Hypothalamus (tissue), 51 donors: ENCODE measurements around the gene RBFOX2.

Experiments used
- DNase-seq, 51 donors: peaks; one replicate each; lab custom pipeline; 2025; lab: John Stamatoyannopoulos, UW

RBFOX2 gene

DNA sequence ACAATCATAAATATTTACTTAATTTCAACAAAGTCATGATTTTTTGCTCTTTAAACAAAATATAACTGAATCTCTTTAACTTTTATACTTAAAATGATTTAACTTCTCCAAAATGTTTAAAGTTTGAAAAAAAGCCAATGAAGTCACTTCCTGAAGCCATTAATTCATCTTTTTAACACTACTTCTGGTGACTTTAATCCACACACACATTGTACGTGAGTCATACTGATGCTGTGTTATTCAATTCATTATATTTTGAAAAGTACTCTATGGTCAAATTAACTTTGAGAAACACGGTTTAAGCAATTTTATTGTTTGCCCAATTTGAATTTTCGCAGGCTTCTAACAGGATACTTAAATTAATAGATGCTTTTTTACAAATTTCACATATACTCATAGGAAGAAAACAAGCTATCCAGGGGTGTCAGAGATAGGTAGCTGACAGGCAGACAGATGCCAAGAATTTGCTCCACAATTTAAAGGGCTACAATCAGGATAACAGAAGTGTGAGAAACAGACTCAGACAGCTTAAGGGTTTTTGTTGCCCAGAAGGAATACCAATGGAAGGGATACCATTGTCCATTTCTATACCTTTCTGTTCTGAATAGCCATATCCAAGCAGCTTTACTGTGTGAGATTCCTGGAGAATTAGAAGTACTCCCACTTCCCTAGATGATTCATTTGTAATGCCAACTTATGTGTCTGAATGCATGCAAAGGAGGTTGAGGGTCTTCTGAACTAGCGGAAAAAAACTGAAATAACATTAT lies 118.4 kb downstream of the RBFOX2 start:
- DNase-seq: no peak

DNA sequence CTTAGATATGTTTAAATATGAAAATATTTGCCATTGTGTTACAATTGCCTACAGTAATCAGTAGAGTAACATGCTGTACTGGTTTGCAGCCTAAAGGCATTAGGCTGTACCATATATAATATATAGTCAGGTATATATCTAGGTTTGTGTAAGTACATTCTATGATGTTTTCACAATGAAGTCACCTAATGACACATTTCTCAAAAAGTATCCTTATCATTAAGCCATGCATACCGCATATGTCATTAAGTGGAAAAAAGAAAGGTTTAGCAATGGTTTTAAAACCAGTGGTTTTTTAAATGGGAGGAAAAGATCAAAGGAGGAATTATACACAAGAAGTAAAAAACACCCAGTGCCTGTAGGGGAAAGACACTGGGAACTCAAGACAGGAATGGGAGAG lies 122.7 kb downstream of the RBFOX2 start:
- no peak for DNase-seq

DNA sequence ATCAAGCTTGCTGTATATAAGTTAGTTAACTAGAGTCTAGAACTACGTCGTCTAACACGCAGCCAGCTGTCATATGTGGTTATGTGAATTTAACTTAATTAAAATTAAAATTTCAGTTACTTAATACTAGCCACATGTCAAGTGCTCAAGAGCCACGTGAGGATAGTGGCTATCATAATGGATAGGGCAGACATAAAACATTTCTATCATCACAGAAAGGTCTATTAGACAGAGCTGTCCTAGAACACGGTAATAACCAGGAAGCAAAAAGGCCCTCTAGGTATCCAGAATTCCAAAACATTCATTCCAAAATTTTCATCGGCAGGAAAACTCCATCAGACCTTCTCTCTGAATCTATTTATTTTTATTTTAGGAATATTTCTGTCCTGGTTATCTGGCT lies 123.9 kb downstream of the RBFOX2 start:
- no peak for DNase-seq

DNA sequence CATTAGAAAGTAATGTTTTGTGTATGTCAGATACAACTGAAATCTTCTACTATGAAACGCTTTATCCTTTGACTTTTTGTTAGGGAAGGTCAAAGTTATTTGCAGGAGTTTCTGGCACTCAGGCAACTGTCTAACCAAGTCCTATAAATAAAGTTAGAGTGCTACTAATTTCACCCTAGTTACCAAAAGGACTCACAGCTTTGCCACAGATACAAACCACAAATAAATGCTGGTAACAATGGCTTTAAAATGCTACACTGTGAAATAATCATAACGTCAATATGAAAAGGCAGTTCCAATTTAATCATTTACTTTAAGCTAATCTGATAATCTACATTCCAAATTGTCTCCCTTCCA lies 124.3 kb downstream of the RBFOX2 start:
- no peak for DNase-seq

DNA sequence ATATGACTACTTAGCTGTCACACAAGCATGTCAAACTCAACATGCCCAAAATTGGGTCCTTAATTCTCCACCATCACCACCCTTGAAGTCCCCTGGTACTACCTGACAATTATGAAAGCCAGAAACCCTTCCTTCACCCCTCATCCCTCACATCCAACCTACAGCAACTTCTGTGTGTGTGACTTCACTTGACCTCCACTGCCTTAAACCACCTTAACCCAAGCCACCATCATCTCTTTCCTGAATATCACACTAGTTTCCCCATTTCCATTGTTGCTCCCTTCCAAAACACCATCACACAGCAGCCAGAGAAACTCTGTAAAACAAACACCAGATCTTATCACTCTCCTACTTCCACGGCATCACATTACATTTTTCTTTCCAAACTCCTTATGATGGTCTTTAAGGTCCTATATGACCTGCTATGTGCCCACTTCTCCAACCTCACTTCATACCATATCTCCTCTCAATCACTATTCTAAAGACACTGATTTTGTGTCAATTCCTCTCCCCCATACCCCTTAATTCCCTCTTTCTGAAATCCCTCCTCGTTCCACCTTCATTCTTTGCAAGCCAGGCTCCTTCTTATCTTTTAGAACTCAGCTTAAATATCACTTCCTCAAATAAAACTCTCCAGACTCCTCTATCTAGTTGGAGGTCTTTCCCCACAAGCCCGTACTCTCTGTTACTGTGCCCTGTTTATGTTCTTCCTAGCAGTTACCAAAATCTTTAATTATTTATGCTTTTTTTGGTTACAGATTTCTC lies 124.9 kb downstream of the RBFOX2 start:
- no peak for DNase-seq

DNA sequence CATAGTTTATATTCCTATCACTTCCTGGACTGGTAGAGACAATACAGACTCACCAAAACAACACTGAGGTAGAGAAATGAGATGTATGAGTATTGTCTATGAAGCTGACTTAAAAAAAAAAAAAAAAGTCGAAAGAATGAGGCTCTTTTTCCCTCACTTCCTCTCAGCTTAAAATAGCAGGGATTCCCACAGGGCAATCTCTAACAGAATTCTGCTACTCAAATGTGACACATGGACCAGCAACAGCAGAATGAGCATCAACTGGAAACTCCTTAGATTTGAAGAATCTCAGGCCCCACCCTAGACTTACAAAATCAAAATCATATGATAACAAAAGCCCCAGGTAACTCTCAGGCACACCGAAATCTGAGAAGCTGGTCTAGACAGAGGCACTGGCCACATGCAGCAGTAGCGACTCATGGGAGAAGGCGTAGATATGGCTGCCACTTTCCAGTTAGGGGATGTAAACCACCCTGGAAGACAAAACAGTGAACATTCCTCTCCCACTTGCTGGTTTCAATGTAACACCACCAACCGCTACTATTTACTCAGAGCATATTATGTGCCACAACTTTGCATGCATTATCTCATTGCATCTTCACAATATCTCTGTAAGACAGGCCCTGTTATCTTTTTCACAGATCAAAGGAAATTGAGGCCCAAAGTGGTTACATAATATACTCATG lies 128.0 kb downstream of the RBFOX2 start:
- DNase-seq: no peak

DNA sequence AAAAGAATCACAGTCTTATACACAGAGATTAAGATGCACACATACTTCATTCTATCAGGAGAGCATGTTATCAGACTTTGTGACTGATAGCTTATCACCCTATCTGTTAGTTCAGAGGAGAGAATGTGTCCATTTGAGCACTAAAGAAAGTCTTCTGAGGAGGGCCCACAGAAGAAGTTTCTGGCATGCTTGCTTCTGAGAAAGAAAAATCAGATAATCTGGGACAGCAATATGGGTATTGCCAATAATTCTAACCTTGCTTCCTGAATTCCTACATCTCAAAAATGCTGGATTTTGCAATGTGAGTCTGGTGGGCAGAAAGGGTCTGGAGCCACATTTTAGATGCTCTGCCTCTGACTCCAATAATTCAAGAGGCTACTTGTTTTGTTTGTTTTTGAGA lies 128.9 kb downstream of the RBFOX2 start:
- no peak for DNase-seq

DNA sequence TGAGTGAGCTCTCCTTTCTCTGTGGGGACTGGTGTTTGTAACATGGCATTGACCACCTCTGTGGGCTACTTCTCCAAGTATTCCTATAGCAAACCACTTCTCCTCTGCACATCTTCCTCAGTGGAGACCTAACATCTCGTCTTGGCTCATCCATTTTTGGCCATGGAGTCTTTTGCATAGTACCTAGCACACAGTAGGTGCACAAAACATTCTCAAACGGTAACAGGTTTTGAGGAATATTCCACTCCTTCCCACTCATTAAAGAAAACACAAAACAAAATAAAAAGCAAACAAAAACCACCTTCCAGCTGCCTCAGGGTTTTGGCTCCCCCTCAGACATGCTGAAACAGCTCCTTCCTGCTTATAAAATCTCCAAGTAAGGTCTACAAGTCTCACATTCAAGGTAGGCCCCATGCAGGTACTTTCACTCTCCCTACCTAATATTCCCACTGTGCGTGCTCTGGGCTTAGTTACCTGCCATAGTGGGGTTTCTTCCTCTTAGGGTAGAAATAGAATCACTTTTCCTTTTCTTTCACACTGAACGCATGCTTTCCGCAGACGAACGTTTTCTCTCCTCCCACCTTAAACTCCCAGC lies 132.4 kb downstream of the RBFOX2 start:
- DNase-seq: no peak

DNA sequence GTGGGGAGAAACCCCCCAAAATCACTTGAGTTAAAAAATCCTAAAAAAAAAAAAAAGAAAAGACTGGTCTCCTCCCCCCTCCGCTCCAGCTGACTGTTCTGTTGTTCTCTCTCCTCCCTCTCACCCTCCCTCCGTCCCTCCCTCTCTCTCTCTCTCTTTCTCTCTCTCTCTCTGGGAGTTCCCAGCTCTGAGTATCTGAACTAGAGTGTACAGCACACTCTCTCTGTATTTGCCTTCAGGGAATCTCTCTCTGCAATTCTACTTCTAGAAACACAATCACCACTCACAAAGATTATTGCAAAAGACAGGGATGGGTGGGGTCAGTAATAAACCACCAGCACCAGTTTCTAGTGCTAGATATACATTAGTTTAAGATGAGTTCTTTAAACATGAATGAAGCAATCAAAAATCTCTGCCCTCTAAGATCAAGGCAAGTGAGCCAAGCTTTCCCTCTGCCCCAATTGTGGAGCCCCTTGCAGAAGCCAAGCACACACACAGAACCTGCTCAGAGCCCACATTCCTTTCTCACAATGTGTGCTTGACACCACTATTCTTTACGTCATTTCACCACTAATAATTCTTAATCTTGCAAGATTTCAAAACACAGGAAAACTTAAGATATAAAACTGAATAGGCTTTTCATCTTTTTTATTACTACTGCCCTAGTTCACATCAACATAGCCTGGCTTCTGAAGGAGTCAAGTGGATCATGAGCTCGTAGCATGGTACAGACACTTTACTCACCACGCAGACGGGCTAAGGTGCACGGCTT lies 133.5 kb downstream of the RBFOX2 start:
- DNase-seq: peak in 11 of 51 donors; percentile 9 to 45 (median 21)

DNA sequence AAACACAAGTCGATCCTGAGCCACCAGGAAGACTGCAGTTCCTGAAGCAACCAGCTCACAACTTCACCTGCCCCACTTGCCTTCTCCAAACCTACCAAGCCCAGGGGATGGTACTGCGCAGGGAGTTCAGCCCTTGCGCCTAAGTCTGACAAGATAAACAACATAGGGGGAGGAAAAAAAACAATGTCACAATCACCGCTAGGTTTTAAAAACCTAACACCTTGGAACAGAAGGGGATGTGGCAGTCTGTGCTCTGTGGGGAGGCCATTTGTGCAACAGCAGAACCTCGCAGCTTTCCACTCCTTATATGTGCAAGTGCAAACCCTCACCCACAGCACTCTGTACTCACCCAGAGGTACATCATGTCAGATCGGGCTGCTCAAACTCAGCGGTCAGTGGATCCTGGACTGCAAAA lies 134.2 kb downstream of the RBFOX2 start:
- no peak for DNase-seq

DNA sequence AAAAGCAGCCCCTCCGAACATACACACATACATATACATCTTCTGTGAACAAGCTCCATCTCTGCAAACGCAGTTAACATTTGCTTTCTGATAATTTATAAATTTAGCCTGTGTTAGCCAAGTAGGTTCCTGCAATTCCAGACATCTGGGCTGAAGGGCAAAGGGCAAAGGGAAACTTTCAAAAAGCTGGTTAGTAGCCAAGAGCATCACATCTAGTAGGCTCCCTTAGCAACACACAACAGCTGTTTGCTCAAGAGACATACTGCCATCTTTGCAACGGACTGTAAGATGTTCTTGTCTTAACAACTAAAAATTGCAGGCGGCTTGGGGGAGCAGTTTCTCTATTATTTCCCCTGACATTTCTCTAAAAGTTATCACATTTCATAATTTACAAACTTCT lies 134.9 kb downstream of the RBFOX2 start:
- no peak for DNase-seq

DNA sequence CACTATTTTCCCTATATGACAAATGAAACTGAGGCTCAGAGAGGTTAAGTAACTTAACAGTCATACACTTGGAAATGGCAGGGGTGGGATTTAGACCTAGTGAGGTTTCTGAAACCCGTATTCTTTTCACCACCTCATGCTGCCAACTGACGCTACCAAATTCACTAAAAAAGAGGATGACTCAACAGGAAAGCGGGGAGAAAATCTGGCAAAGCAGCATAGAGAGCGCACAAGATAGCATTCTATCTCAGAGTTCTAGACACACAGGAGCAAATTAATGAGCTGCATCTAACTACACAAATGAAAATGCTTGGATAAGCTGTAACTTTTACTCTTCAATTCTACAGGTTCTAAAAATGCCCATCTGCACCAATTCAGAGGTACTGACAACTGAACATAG lies 136.4 kb downstream of the RBFOX2 start:
- DNase-seq: peak in 1 of 51 donors; percentile 23

DNA sequence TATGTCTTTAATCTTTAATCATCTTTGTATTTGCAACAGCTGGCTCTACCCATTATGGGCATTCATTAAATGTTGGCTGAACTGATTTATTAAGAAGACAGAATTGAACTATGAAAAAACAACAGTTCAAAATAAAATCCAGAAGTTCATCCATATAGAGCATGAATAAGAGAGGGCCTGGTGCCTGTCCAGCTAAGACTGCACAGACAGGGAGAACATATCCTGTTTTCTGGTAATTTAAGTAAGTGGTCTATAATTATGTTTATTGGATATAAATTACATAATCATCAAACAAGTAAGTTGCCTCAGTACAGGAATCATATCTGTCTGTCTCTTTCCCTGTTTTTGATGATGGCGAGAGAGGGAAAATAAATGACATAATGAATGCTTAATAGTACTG lies 137.2 kb downstream of the RBFOX2 start:
- DNase-seq: no peak

DNA sequence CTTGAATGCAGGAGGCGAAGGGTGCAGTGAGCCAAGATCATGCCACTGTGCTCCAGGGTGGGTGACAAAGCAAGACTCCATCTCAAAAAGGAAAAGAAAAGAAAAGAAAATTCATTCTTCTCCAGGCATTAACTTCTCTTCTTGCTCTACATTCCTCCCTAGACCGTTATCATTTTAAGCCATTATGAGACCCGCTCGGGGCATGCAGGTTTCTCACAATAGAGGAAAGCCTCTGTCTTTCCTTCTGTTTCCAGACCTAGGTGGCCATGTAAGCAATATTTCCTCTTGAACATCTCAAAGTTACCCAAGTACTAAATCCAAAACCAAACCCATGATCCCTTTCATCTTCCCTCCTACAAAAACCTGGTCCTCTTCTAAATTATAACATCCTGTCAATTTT lies 139.6 kb downstream of the RBFOX2 start:
- no peak for DNase-seq

DNA sequence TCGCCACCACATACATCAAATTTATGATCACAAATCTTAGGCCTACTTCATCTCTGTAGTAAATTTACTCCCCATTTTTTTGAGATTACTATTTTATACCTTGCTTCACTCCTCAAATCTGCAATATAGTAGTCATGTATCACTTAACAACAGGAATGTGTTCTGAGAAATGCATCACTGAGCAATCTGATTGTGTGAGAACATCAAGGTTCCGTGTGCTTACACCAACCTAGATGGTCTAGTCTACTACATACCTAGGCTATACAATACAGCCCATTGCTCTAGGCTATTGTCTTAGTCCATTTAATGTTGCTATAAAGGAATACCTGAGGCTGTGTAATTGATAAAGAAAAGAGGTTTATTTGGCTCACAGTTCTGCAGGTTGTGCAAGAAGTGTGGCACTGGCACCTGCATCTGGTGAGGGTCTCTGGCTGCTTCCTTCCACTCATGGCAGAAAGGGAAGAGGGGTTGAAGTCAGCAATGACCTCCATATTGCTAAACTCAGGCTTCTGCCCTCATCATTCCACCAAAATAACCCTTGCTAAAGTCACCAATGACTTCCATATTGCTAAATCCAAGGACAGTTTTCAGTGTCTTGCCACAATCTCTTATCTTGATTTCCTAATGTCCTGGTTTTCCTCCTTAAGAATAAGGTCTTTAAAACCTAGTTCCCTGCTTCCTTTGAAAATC lies 140.3 kb downstream of the RBFOX2 start:
- DNase-seq: no peak

DNA sequence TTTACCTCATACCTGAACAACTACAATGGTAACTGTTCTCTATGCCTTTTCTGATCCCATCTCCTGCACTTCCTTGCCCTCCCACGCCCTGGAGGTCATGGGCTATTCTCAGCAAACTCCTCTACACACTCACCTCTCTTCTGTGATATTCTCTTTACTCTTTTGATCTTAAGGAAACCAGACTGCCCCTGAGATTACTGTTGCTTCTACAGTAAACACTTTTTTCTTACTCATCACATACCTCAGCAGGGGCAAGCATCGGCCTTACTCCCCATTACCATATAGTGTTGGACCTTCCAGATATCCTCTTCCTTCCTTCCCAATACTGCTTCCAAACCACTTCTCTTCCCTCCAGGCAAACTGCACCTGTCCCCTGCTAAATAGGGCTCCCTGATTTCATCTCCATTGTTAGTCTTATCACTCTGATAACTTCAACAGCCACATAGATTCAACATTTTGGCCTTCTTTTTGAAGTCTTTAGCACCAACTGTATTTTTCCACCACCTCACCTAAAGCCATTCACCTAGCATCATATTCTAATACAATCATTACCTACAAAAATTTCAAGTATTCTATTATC lies 141.2 kb downstream of the RBFOX2 start:
- DNase-seq: no peak

DNA sequence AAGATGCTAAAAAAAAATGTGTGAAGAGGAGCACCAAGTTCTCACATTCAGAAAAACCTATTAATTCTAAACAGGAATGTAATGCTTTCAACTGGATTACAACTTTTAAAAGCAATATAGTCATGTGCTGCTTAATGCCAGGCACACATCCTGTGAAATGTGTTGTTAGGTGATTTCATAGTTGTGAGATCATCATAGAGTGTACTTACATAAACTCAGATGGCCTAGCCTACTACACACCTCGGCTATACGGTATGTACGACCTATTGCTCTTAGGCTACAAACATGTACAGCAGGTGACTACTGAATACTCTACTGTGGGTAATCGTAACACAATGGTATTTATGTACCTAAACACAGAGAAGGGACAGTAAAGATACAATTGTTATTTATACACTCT lies 142.3 kb downstream of the RBFOX2 start:
- no peak for DNase-seq

DNA sequence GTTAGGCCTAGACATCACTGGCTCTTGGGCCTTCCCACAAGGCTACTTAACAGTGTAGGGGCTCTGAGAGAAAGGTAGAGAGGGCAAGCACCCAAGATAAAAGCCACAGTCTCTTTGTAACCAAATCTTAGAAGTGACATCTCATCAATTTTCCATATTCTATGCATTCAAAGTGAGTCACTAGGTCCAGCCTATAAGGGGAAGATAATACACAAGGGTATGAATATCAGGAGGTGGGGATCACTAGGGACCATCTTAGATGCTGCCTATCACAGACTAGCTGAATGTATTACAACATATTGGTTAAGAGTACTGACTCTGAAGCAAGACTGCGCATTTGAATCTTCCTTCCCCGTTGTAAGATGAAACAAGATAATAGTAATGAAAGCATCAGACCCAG lies 144.1 kb downstream of the RBFOX2 start:
- DNase-seq: no peak

DNA sequence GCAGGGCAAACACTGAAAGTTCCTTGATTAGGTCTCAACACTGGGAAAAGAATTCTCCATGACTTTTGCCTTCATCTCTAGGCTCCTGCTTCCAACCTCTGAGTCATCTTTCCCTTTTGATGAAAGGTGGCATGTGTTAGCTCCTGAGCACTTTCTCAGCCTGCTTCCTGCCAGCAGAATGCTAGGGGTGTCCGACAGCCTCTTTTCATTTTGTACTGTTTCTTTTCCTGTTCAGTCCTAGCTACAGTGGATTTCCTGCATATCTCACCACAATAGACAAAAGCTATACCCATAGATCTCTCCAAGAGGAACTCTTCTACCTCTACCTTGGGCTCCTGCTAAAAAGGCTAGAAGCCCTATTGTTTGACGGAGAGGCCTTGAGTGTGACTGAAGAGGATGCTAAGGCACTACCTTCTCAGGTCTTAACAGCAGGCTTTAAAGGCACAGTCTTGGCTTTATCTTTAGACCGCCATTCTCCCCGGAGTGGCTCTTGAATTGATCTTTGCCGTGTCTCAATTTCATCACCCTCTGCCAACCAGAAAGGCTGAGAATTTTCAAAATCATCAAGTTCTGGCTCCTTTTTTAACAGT lies 145.5 kb downstream of the RBFOX2 start:
- peak in 1 of 51 donors; percentile 9 for DNase-seq
